GM23248 (cell line): ENCODE data around the gene PCMTD2.

ENCODE experiments used
- EZH2 ChIP-seq: fragments of 200-600 bp; sonication (generic); IDR thresholded peaks from 2 replicates; pipeline ENCODE4 v1.6.1; 2018; ENCODE audit warnings: antibody characterized with exemption, mild to moderate bottlenecking; ENCODE audit not compliant: insufficient read depth, poor library complexity, severe bottlenecking
- EZH2phosphoT487 ChIP-seq: fragments of 200-600 bp; sonication (generic); IDR thresholded peaks from 2 replicates; pipeline ENCODE4 v1.6.1; 2018; ENCODE audit warnings: antibody characterized with exemption, moderate library complexity, mild to moderate bottlenecking, low read depth; ENCODE audit not compliant: insufficient read depth

- TF ChIP-seq EZH2 (no peak), EZH2phosphoT487 (no peak)
Measured at GRCh38 chr20:64244870-64245603, 10.5 kb upstream of the PCMTD2 start.
